HEK293 (cell line): ENCODE data around the gene SLC25A19.

ENCODE experiments used
- BCL11B ChIP-seq: fragments of 450-650 bp; formaldehyde crosslinking; IDR thresholded peaks from 2 replicates; pipeline ENCODE4 v1.5.1; 2016; ENCODE audit warnings: low read depth, missing biosample characterization, missing genetic modification characterization
- HIC1 ChIP-seq: fragments of 450-650 bp; formaldehyde crosslinking; IDR thresholded peaks from 2 replicates; pipeline ENCODE4 v1.5.1; 2016; ENCODE audit warnings: missing biosample characterization, missing genetic modification characterization
- MYNN ChIP-seq: fragments of 450-650 bp; formaldehyde crosslinking; IDR thresholded peaks from 2 replicates; pipeline ENCODE4 v1.5.1; 2016; ENCODE audit warnings: missing biosample characterization, missing genetic modification characterization, borderline replicate concordance
- OVOL3 ChIP-seq: fragments of 450-650 bp; formaldehyde crosslinking; IDR thresholded peaks from 2 replicates; pipeline ENCODE4 v1.5.1; 2016; ENCODE audit warnings: missing biosample characterization, missing genetic modification characterization
- SCRT2 ChIP-seq: fragments of 450-650 bp; formaldehyde crosslinking; IDR thresholded peaks from 2 replicates; pipeline ENCODE4 v1.5.1; 2016; ENCODE audit warnings: missing biosample characterization, missing genetic modification characterization
- YY2 ChIP-seq: fragments of 450-650 bp; formaldehyde crosslinking; IDR thresholded peaks from 2 replicates; pipeline ENCODE4 v1.5.1; 2016; ENCODE audit warnings: missing biosample characterization, missing genetic modification characterization
- ZBTB11 ChIP-seq: fragments of 450-650 bp; formaldehyde crosslinking; conservative IDR thresholded peaks from 2 replicates; pipeline ENCODE4 v1.5.1; 2016; ENCODE audit warnings: low read depth, missing biosample characterization, missing genetic modification characterization
- ZBTB17 ChIP-seq: fragments of 450-650 bp; formaldehyde crosslinking; IDR thresholded peaks from 2 replicates; pipeline ENCODE4 v1.5.1; 2016; ENCODE audit warnings: missing biosample characterization, missing genetic modification characterization
- ZBTB8A ChIP-seq: fragments of 450-650 bp; formaldehyde crosslinking; IDR thresholded peaks from 2 replicates; pipeline ENCODE4 v1.5.1; 2016; ENCODE audit warnings: missing biosample characterization, missing genetic modification characterization
- ZNF112 ChIP-seq: fragments of 450-650 bp; formaldehyde crosslinking; IDR thresholded peaks from 2 replicates; pipeline ENCODE4 v1.5.0; 2017; ENCODE audit warnings: missing biosample characterization, missing genetic modification characterization
- ZNF121 ChIP-seq: fragments of 450-650 bp; formaldehyde crosslinking; IDR thresholded peaks from 2 replicates; pipeline ENCODE4 v1.5.1; 2016; ENCODE audit warnings: missing biosample characterization, missing genetic modification characterization
- ZNF175 ChIP-seq: fragments of 450-650 bp; formaldehyde crosslinking; IDR thresholded peaks from 2 replicates; pipeline ENCODE4 v1.5.1; 2016; ENCODE audit warnings: missing biosample characterization, missing genetic modification characterization
- ZNF184 ChIP-seq: fragments of 450-650 bp; IDR thresholded peaks from 2 replicates; pipeline ENCODE4 v1.5.1; 2018; ENCODE audit warnings: missing biosample characterization, mild to moderate bottlenecking, missing genetic modification characterization
- ZNF221 ChIP-seq: fragments of 450-650 bp; formaldehyde crosslinking; IDR thresholded peaks from 2 replicates; pipeline ENCODE4 v1.5.1; 2017; ENCODE audit warnings: missing biosample characterization, missing genetic modification characterization, borderline replicate concordance
- ZNF223 ChIP-seq: fragments of 450-650 bp; formaldehyde crosslinking; IDR thresholded peaks from 2 replicates; pipeline ENCODE4 v1.5.1; 2016; ENCODE audit warnings: missing biosample characterization, missing genetic modification characterization
- ZNF26 ChIP-seq: fragments of 450-650 bp; formaldehyde crosslinking; IDR thresholded peaks from 2 replicates; pipeline ENCODE4 v1.5.1; 2016; ENCODE audit warnings: missing biosample characterization, missing genetic modification characterization
- ZNF280C ChIP-seq: fragments of 450-650 bp; formaldehyde crosslinking; IDR thresholded peaks from 2 replicates; pipeline ENCODE4 v1.5.1; 2016; ENCODE audit warnings: missing biosample characterization, missing genetic modification characterization
- ZNF324 ChIP-seq: fragments of 450-650 bp; formaldehyde crosslinking; IDR thresholded peaks from 2 replicates; pipeline ENCODE4 v1.5.1; 2016; ENCODE audit warnings: missing biosample characterization, missing genetic modification characterization
- ZNF341 ChIP-seq: fragments of 450-650 bp; formaldehyde crosslinking; IDR thresholded peaks from 2 replicates; pipeline ENCODE4; 2016; ENCODE audit warnings: low read depth, missing biosample characterization, missing genetic modification characterization
- ZNF416 ChIP-seq: fragments of 450-650 bp; formaldehyde crosslinking; IDR thresholded peaks from 2 replicates; pipeline ENCODE4 v1.5.1; 2016; ENCODE audit warnings: missing biosample characterization, missing genetic modification characterization
- ZNF426 ChIP-seq: fragments of 450-650 bp; formaldehyde crosslinking; IDR thresholded peaks from 2 replicates; pipeline ENCODE4 v1.5.1; 2017; ENCODE audit warnings: missing biosample characterization, missing genetic modification characterization, mild to moderate bottlenecking, inconsistent platforms, moderate library complexity
- ZNF433 ChIP-seq: fragments of 450-650 bp; formaldehyde crosslinking; IDR thresholded peaks from 2 replicates; pipeline ENCODE4 v1.5.1; 2016; ENCODE audit warnings: missing biosample characterization, missing genetic modification characterization, low read depth
- ZNF488 ChIP-seq: fragments of 450-650 bp; formaldehyde crosslinking; IDR thresholded peaks from 2 replicates; pipeline ENCODE4 v1.5.1; 2016; ENCODE audit warnings: missing biosample characterization, missing genetic modification characterization
- ZNF596 ChIP-seq: fragments of 450-650 bp; IDR thresholded peaks from 2 replicates; pipeline ENCODE4 v1.5.0; 2018; ENCODE audit warnings: missing biosample characterization, mild to moderate bottlenecking, missing genetic modification characterization, moderate library complexity
- ZNF658 ChIP-seq: fragments of 450-650 bp; formaldehyde crosslinking; IDR thresholded peaks from 2 replicates; pipeline ENCODE4; 2016; ENCODE audit warnings: missing biosample characterization, missing genetic modification characterization
- ZNF692 ChIP-seq: fragments of 450-650 bp; formaldehyde crosslinking; IDR thresholded peaks from 2 replicates; pipeline ENCODE4 v1.5.1; 2016; ENCODE audit warnings: missing biosample characterization, missing genetic modification characterization
- ZSCAN16 ChIP-seq: fragments of 450-650 bp; formaldehyde crosslinking; IDR thresholded peaks from 2 replicates; pipeline ENCODE4 v1.5.1; 2016; ENCODE audit warnings: missing biosample characterization, missing genetic modification characterization

SLC25A19 gene

GRCh38 chr17:75261336-75262111 lies 27.7 kb downstream of the SLC25A19 start, which contains the start of the genes GGA3 and MRPS7 (continued):
- no peak for TF ChIP-seq BCL11B (tag by site-specific recombination)
- no peak for TF ChIP-seq OVOL3
- TF ChIP-seq ZNF112 (tag by site-specific recombination): no peak
- 0 out of 2 replicates have a peak, but pooled peaks have one; percentile 24 for TF ChIP-seq ZSCAN16
- TF ChIP-seq ZBTB11 (tag by site-specific recombination): peak; percentile 72
- no peak for TF ChIP-seq ZNF658
- TF ChIP-seq ZNF341 (tag by site-specific recombination): no peak
- TF ChIP-seq ZNF121: 0 out of 2 replicates have a peak, but pooled peaks have one; percentile 35
- no peak for TF ChIP-seq ZNF175 (tag by site-specific recombination)
- no peak for TF ChIP-seq SCRT2
- TF ChIP-seq ZNF433 (tag by site-specific recombination): no peak
- no peak for TF ChIP-seq ZNF223
- TF ChIP-seq HIC1 (tag by site-specific recombination): peak; percentile 98
- TF ChIP-seq ZBTB17 (tag by site-specific recombination): no peak; the same call in 1 of the 2 replicates
- no peak for TF ChIP-seq ZNF488
- no peak for TF ChIP-seq ZNF416 (tag by site-specific recombination)
- no peak for TF ChIP-seq ZNF184
- no peak for TF ChIP-seq MYNN (tag by site-specific recombination)
- peak; percentile 93 for TF ChIP-seq ZBTB8A (tag by site-specific recombination)
- no peak for TF ChIP-seq ZNF426 (tag by site-specific recombination)
- 0 out of 2 replicates have a peak, but pooled peaks have one; percentile 50 for TF ChIP-seq ZNF692 (tag by site-specific recombination)
- TF ChIP-seq ZNF324 (tag by site-specific recombination): peak; percentile 97
- no peak for TF ChIP-seq ZNF280C
- peak; percentile 96 for TF ChIP-seq YY2 (tag by site-specific recombination)
- no peak for TF ChIP-seq ZNF221
- no peak for TF ChIP-seq ZNF26
- TF ChIP-seq ZNF596: no peak
